ENCODE measurements around the gene PEBP1.

DNA sequence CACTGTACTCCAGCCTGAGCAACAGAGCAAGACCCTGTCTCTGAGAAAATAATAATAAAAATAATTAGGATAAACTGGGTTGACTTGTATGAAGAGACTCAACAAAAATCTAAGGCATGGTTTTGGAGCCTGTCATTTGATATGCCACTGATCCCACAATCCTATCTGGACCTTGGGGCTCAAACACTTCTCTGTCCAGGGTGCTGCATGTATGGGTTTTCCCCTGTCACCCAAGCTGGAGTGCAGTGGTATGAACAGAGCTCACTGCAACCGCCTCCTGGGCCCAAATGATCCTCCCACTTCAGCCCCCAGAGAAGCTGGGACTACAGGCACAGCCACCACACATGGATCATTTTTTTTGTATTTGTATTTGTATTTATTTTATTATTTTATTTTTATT lies 26.8 kb upstream of the PEBP1 start:
- TF ChIP-seq, protein P1, sequence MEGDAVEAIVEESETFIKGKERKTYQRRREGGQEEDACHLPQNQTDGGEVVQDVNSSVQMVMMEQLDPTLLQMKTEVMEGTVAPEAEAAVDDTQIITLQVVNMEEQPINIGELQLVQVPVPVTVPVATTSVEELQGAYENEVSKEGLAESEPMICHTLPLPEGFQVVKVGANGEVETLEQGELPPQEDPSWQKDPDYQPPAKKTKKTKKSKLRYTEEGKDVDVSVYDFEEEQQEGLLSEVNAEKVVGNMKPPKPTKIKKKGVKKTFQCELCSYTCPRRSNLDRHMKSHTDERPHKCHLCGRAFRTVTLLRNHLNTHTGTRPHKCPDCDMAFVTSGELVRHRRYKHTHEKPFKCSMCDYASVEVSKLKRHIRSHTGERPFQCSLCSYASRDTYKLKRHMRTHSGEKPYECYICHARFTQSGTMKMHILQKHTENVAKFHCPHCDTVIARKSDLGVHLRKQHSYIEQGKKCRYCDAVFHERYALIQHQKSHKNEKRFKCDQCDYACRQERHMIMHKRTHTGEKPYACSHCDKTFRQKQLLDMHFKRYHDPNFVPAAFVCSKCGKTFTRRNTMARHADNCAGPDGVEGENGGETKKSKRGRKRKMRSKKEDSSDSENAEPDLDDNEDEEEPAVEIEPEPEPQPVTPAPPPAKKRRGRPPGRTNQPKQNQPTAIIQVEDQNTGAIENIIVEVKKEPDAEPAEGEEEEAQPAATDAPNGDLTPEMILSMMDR (IDR thresholded peaks at IDR 0.05): no peak
- TF ChIP-seq ZFX (IDR thresholded peaks at IDR 0.05; ENCODE audit: borderline replicate concordance): no peak
